GM18873 (cell line): ENCODE data around the gene DLGAP5.
A peak's percentile ranks its signal among the peaks of the same experiment; 100 is the strongest.

Source experiments
- ATAC-seq: cut with Tn5 transposase; IDR thresholded peaks from one replicate; pipeline ENCODE4 v1.9.1; 2021; ENCODE audit warnings: mild to moderate bottlenecking, moderate library complexity, moderate number of reproducible peaks; ENCODE audit not compliant: unreplicated experiment, low FRiP score

The DLGAP5 gene

GRCh38 chr14:55116246-55117030 is 74.9 kb downstream of the DLGAP5 start:
- ATAC-seq: no peak

DNA sequence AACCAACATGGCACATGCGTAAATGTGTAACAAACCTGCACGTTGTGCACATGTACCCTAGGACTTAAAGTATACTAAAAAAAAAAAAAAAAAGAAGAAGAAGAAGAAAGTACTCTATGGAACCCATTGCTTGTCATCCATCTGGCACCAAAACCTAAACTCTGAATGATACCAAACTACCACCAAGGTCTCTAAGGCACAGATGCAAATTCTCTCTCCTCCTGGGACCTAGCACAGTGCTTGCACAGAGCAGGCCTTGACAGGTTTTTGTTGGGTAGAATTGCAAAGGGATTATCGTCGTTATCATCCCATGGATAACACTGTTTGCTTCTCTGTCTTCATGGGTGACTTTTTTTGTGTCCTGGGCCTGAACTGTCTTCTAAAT is 75.5 kb downstream of the DLGAP5 start:
- ATAC-seq: no peak

DNA sequence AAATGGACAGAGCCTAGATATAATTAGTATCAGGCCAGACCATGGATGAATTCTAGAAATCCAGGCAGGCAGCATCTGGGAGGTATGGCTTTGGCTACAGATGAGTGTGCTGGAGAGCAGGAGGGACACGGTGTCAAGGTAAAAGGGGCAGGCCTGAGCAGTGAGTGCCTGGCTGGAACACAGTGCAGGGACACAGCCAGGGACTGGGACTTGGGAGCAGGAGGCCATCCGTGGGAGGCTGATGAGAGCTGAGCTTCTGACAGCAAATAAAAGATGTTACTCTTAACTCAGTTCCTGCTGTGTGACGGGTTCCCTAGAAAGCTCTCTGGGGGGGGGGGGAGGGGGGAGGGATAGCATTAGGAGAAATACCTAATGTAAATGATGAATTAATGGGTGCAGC is 75.9 kb downstream of the DLGAP5 start:
- no peak for ATAC-seq

DNA sequence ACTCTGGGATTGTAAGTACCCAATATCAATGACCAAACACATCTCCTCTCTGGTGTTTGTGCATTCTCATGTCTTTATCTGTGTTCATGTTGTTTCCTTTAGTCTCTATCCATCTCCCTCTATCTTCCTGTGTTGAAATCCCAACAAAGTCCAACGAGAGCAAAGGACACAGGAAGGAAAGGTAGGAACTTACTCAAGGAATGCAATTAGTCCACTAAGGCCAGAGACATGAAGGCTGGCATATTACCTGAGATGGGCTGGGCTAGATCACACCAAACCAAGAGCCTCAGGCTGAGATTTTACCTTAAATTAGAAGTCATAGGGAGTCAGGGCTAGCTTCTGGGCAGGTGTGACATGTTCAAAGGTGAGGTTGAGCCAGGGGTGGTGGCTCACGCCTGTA is 76.7 kb downstream of the DLGAP5 start:
- no peak for ATAC-seq

DNA sequence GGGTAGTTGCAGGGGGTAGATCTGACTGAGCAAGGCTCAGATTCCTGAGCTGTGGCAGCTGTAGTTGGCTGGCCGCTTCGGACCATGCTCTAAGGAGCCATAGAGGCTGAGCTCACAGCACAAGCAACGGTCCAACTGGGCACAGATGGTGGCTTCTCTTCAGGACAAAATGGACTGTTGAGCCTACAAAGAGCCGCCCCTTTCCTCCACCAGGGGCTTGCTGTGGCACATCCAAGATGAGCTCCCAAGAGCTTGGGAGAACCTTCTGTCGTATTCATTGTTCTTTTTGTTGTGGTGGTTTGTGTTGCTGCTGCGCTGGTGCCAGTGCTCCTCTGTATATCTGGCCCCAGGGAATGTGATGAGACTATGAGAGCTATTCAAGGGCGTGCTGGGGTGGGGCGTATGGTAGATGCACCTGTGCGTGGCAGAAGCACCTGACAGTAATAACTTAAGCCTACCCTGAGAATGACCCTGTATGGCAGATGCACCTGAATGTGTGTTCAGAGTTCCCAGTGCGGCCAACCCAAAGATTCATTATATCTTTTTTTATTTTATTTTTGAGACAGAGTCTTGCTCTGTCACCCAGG is 80.2 kb downstream of the DLGAP5 start:
- ATAC-seq: no peak

DNA sequence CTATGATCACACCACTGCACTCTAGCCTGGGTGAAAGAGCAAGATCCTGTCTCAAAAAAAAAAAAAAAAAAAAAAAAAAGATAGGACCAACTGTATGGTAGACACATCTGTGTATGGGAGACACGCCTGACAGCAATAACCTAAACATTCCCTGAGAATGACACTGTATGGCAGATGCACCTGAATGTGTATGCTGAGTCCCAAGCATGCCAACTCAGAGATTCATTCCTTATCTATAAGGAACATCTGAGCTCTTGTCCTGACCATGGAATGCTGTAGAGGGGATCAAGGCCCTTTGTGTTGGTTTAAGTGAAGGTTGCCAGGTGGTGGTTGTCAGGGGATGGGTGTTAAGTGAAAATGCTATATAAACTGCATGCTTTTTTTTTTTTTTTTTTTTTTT is 81.5 kb downstream of the DLGAP5 start:
- no peak for ATAC-seq

GRCh38 chr14:55107766-55108554 is 83.4 kb downstream of the DLGAP5 start:
- no peak for ATAC-seq

GRCh38 chr14:55105991-55106390 is 85.4 kb downstream of the DLGAP5 start:
- ATAC-seq: no peak

DNA sequence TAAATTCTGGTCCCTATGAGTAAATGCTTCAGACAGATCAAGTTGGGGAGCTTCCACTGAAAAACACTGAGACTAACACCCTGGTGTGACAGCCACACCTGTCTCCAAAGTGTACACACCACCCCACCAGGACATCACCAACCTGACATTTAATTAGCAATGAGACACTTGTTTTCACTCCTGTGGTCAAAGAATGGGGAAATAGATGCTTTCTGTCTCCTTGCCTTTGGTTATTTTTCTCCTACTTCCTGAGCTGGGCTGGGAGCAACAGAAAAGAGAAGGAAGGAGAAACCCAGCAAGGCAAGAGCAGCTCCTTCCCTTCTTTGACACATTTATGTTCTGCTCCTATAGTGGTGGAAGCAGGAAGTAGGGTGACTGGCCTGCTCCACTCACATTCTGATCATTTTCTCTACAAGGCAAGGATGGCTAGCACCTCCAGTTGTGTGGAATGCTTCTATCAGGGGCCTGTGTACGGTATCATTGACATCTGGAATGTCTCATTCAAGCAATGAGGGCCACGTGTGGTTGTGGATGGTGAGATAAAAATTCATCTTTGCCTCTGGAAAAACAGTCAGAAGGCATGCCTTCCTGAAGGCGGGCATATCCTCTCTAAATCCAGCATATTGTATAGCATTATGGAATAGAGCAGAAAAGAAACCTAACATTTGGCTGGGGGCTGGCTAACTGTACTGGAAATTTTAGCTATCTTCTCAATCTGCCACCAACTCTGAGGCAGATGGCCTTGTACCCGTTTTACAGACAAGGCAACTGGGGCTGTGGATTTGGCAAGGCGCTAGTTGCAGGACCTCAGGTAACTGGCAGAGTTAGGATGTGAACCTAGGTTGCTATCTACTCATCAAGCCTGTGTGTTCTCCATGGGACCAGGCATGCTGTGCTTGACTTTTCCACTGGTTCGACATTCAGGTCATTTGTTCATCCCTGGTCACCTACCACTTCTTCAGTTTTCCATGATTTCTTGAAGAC is 87.1 kb downstream of the DLGAP5 start:
- ATAC-seq: no peak

DNA sequence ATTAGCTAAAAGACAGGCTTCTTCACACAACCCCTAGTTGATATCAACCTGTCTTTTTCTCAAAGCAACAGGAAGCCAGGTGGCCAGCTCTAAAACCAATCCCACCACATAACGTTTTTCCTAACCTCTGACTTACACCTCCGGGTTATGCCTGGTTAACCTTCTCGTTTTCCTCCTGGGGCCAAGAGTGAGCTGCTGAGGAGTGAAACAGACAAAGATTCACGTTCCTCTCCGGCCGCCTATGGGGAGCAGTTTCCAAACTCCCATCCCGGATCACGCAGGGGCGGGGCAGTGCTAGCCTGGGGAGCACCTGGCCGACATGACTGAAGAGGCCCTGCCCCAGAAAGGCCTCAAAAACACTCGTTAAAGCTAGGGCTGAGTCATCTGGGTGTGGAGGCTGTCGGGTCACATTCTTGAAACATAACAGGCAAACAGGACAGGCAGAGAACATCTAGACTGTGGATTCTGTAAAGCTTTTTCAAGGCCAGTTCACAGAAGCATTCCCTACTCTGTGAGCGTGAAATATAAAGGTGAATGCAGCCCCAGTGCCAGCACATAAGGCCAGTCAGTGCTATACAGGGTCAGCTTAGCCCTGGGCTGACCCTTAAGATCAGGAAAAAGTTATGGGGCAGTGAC is 88.3 kb downstream of the DLGAP5 start:
- peak; percentile 29 for ATAC-seq

DNA sequence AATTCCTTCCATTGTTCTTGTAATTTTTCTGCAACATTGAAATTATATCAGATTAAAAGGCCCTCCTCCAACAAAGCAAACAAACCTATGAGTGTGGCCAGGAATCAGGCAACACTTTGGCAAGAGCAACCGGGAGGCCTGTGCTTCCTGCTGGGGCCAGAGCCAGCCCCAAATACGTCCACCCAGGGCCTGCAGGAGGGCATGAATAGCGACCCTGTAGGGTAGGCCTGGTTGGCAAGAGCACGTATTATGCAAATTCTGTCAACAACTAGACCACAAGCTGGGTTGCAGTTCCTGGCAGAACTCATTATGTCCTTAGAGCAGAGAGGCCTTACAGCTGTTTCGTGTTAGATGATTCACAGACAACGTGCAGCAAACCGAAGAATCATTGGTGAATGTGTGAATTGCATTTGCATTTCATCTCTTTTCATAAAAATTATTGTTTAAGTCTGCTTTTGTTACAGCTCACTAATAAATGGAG is 89.2 kb downstream of the DLGAP5 start:
- peak; percentile 80 for ATAC-seq

DNA sequence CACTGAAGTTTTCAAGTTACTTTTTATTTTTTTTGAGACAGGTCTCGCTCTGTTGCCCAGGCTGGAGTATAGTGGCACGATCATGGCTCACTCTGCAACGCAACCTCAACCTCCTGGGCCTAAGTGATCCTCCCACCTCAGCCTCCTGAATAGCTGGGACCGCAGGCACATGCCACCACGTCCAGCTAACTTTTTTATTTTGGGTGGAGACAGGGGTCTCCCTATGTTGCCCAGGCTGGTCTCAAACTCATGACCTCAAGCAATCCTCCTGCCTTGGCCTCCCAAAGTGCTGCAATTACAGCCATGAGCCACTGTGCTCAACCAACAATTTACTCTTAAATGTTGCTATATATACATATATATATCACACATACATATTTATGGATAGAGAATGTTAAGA is 89.7 kb downstream of the DLGAP5 start:
- no peak for ATAC-seq

GRCh38 chr14:55099756-55100155 is 91.6 kb downstream of the DLGAP5 start:
- no peak for ATAC-seq

- ATAC-seq: no peak
Measured at GRCh38 chr14:55098561-55098898, 92.9 kb downstream of the DLGAP5 start.
